HepG2 (cell line): ENCODE results near the gene APOL2. TPM values are rescaled to one million over a fixed set of nuclear protein-coding genes. Genes with fewer than 3 reads are reported as not detected.
"Not testable (repeated sequence)": the region's sequence is repeated elsewhere in the genome, so short reads cannot be mapped to it uniquely, and the experiment has no call there.

Source experiments
- ATF7 ChIP-seq, 2 experiments: fragments of 450-650 bp in 1 of 2; sonication (generic) in 1 of 2; formaldehyde crosslinking in 1 of 2; IDR thresholded peaks; 2 replicates each; pipeline versions ENCODE4 v1.4.0 to v1.6.1; 2016 to 2020; ENCODE audit warnings: antibody characterized with exemption in 1 of 2, mild to moderate bottlenecking in 1 of 2, missing genetic modification reagents in 1 of 2
- ELF1 ChIP-seq: sonication (generic); formaldehyde crosslinking; IDR thresholded peaks from 2 replicates; pipeline ENCODE4 v1.4.0; 2020; ENCODE audit warnings: missing genetic modification reagents
- ELF3 ChIP-seq: IDR thresholded peaks from 2 replicates; pipeline ENCODE4 v1.6.1; 2016; ENCODE audit warnings: missing genetic modification reagents, missing compliant biosample characterization
- ETV5 ChIP-seq: IDR thresholded peaks from 2 replicates; pipeline ENCODE4 v1.6.1; 2018; ENCODE audit warnings: missing biosample characterization, missing genetic modification reagents, inconsistent platforms, borderline replicate concordance
- GATAD1 ChIP-seq: IDR thresholded peaks from 2 replicates; pipeline ENCODE4 v1.6.1; 2016; ENCODE audit warnings: missing genetic modification reagents, missing compliant biosample characterization
- KAT7 ChIP-seq: IDR thresholded peaks from 2 replicates; pipeline ENCODE4 v1.6.1; 2018; ENCODE audit warnings: borderline replicate concordance, missing compliant biosample characterization
- KDM5B ChIP-seq: sonication (generic); formaldehyde crosslinking; IDR thresholded peaks from 2 replicates; pipeline ENCODE4 v1.4.0; 2020; ENCODE audit warnings: missing genetic modification reagents, mild to moderate bottlenecking, borderline replicate concordance
- MED8 ChIP-seq: sonication (generic); formaldehyde crosslinking; IDR thresholded peaks from 2 replicates; pipeline ENCODE4 v1.8.1; 2023; ENCODE audit warnings: mild to moderate bottlenecking, missing genetic modification reagents; ENCODE audit not compliant: insufficient replicate concordance
- MIXL1 ChIP-seq: IDR thresholded peaks from 2 replicates; pipeline ENCODE4 v1.6.1; 2016
- MLX ChIP-seq: IDR thresholded peaks from 2 replicates; pipeline ENCODE4 v1.6.1; 2016
- NR2F2 ChIP-seq: IDR thresholded peaks from 2 replicates; pipeline ENCODE4 v1.6.1; 2012; ENCODE audit warnings: low read depth, inconsistent platforms, borderline replicate concordance
- RFXAP ChIP-seq: sonication (generic); formaldehyde crosslinking; IDR thresholded peaks from 2 replicates; pipeline ENCODE4 v1.4.0; 2020; ENCODE audit warnings: missing genetic modification reagents, borderline replicate concordance
- TCF12 ChIP-seq, 2 experiments: fragments of 450-650 bp in 1 of 2; sonication (generic) in 1 of 2; formaldehyde crosslinking in 1 of 2; IDR thresholded peaks; 2 replicates each; pipeline versions ENCODE4 v1.6.1 to v1.8.0; 2017 to 2022; ENCODE audit warnings: antibody characterized with exemption in 1 of 2, mild to moderate bottlenecking in 1 of 2, missing genetic modification reagents in 1 of 2, moderate library complexity in 1 of 2
- YEATS2 ChIP-seq: sonication (generic); formaldehyde crosslinking; IDR thresholded peaks from 2 replicates; pipeline ENCODE4 v1.4.0; 2020; ENCODE audit warnings: missing genetic modification reagents, borderline replicate concordance
- ZMYM4 ChIP-seq: sonication (generic); formaldehyde crosslinking; IDR thresholded peaks from 2 replicates; pipeline ENCODE4 v1.8.1; 2023; ENCODE audit warnings: mild to moderate bottlenecking, missing genetic modification reagents
- ZNF274 ChIP-seq: sonication (generic); formaldehyde crosslinking; IDR thresholded peaks from 2 replicates; pipeline ENCODE4 v1.5.1; 2020; ENCODE audit warnings: mild to moderate bottlenecking, missing genetic modification reagents
- ZNF362 ChIP-seq: sonication (generic); formaldehyde crosslinking; IDR thresholded peaks from 2 replicates; pipeline ENCODE4 v1.4.0; 2020; ENCODE audit warnings: missing genetic modification reagents, mild to moderate bottlenecking, borderline replicate concordance
- ZNF788 ChIP-seq: sonication (generic); formaldehyde crosslinking; IDR thresholded peaks from 2 replicates; pipeline ENCODE4 v1.5.0; 2020; ENCODE audit warnings: mild to moderate bottlenecking, missing genetic modification reagents, borderline replicate concordance
- polyA plus RNA-seq, 8 experiments: library from polyadenylated mRNA; depleted of rRNA in 3 of 8; stranded (reverse) in 7 of 8; unstranded in 1 of 8; fragments of >200 nt; fragmentation: Illumina TruSeq in 4 of 8; extraction: Trizol in 4 of 8; gene quantifications; 2 replicates each; pipeline versions ENCODE4 v1.2.1 to v1.2.3, GENCODE V29; 2011 to 2016; ENCODE audit warnings: low read depth in 4 of 8, missing spikeins in 1 of 8, mixed read lengths in 1 of 8; ENCODE audit not compliant: insufficient read depth in 1 of 8
- total RNA-seq, 5 experiments: library from RNA; depleted of rRNA; stranded (reverse); fragments of >200 nt; fragmentation: Illumina TruSeq; extraction: Trizol; gene quantifications; 2 replicates each; pipeline ENCODE4 v1.2.3, GENCODE V29; 2016; ENCODE audit warnings: low read depth in 1 of 5
- TF ChIP-seq, protein P1 (sequence below): IDR thresholded peaks from 2 replicates; pipeline ENCODE4 v1.6.1; 2016; ENCODE audit warnings: missing genetic modification reagents, missing compliant biosample characterization
- TF ChIP-seq, protein P2 (sequence below): IDR thresholded peaks from 2 replicates; pipeline ENCODE4 v1.6.1; 2012; ENCODE audit warnings: low read depth, low read length, improper control_type of control experiment
- TF ChIP-seq, protein P3 (sequence below): sonication (generic); formaldehyde crosslinking; conservative IDR thresholded peaks from 2 replicates; pipeline ENCODE4 v1.4.0; 2020; ENCODE audit warnings: mild to moderate bottlenecking, missing genetic modification reagents, moderate library complexity

The APOL2 gene
- total and polyA plus RNA-seq, 2 of the 13 experiments (the other 11 are each of a cell fraction or from before 2014, with no cell fraction given), result 28.7 to 51.2 TPM

- TF ChIP-seq ZNF362 (CRISPR knock-in tag) (peak; percentile 38; the same call in 1 of the 2 replicates), NR2F2 (peak; percentile 67; the same call in 1 of the 2 replicates), ZMYM4 (CRISPR knock-in tag) (0 out of 2 replicates have a peak, but pooled peaks have one; percentile 21), ELF3 (CRISPR knock-in tag) (peak; percentile 93), MLX (CRISPR knock-in tag) (peak; percentile 89), ETV5 (peak; percentile 60; the same call in 1 of the 2 replicates), ZNF788 (CRISPR knock-in tag) (peak; percentile 22; the same call in 1 of the 2 replicates), TCF12 (CRISPR knock-in tag; IDR thresholded peaks at IDR 0.05) (peak; percentile 39; the same call in 1 of the 2 replicates), MIXL1 (CRISPR knock-in tag) (0 out of 2 replicates have a peak, but pooled peaks have one; percentile 53), KAT7 (CRISPR knock-in tag) (0 out of 2 replicates have a peak, but pooled peaks have one; percentile 21), ELF1 (CRISPR knock-in tag) (peak; percentile 35; the same call in 1 of the 2 replicates), GATAD1 (CRISPR knock-in tag) (0 out of 2 replicates have a peak, but pooled peaks have one; percentile 22), KDM5B (CRISPR knock-in tag) (peak; percentile 39; the same call in 1 of the 2 replicates), ATF7 (CRISPR knock-in tag; IDR thresholded peaks at IDR 0.05) (peak; percentile 49; the same call in 1 of the 2 replicates), YEATS2 (0 out of 2 replicates have a peak, but pooled peaks have one; percentile 22), ZNF274 (CRISPR knock-in tag) (0 out of 2 replicates have a peak, but pooled peaks have one; percentile 46), RFXAP (peak; percentile 52), MED8 (CRISPR knock-in tag) (peak; percentile 91)
- TF ChIP-seq, protein P1, sequence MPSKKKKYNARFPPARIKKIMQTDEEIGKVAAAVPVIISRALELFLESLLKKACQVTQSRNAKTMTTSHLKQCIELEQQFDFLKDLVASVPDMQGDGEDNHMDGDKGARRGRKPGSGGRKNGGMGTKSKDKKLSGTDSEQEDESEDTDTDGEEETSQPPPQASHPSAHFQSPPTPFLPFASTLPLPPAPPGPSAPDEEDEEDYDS (CRISPR knock-in tag), result peak; percentile 89
- TF ChIP-seq TCF12, ATF7 (IDR thresholded peaks at IDR 0.05): not testable (repeated sequence)
- TF ChIP-seq, protein P2, sequence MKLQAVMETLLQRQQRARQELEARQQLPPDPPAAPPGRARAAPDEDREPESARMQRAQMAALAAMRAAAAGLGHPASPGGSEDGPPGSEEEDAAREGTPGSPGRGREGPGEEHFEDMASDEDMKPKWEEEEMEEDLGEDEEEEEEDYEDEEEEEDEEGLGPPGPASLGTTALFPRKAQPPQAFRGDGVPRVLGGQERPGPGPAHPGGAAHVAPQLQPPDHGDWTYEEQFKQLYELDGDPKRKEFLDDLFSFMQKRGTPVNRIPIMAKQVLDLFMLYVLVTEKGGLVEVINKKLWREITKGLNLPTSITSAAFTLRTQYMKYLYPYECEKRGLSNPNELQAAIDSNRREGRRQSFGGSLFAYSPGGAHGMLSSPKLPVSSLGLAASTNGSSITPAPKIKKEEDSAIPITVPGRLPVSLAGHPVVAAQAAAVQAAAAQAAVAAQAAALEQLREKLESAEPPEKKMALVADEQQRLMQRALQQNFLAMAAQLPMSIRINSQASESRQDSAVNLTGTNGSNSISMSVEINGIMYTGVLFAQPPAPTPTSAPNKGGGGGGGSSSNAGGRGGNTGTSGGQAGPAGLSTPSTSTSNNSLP, result 0 out of 2 replicates have a peak, but pooled peaks have one; percentile 56
- TF ChIP-seq, protein P3, sequence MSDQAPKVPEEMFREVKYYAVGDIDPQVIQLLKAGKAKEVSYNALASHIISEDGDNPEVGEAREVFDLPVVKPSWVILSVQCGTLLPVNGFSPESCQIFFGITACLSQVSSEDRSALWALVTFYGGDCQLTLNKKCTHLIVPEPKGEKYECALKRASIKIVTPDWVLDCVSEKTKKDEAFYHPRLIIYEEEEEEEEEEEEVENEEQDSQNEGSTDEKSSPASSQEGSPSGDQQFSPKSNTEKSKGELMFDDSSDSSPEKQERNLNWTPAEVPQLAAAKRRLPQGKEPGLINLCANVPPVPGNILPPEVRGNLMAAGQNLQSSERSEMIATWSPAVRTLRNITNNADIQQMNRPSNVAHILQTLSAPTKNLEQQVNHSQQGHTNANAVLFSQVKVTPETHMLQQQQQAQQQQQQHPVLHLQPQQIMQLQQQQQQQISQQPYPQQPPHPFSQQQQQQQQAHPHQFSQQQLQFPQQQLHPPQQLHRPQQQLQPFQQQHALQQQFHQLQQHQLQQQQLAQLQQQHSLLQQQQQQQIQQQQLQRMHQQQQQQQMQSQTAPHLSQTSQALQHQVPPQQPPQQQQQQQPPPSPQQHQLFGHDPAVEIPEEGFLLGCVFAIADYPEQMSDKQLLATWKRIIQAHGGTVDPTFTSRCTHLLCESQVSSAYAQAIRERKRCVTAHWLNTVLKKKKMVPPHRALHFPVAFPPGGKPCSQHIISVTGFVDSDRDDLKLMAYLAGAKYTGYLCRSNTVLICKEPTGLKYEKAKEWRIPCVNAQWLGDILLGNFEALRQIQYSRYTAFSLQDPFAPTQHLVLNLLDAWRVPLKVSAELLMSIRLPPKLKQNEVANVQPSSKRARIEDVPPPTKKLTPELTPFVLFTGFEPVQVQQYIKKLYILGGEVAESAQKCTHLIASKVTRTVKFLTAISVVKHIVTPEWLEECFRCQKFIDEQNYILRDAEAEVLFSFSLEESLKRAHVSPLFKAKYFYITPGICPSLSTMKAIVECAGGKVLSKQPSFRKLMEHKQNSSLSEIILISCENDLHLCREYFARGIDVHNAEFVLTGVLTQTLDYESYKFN (CRISPR knock-in tag), result peak; percentile 93
Observed at GRCh38 chr22:36250292-36250960, 11.1 kb upstream of the APOL2 start (continued).
